Omental fat pad (tissue), 4 donors: ENCODE measurements around the gene GADD45B. TPM values are rescaled to one million over a fixed set of nuclear protein-coding genes. Genes with fewer than 3 reads are reported as not detected.

Experiments
- ATAC-seq: fragments of 150-250 bp; one replicate; pipeline ENCODE4 v1.9.1; 2016; ENCODE audit warnings: mild to moderate bottlenecking, moderate library complexity; ENCODE audit not compliant: low FRiP score
- DNase-seq: peaks from one replicate; pipeline ENCODE4 v3.0.0-alpha.2; 2019; ENCODE audit warnings: low spot score
- total RNA-seq, 4 donors: library from RNA; depleted of rRNA; stranded (reverse); fragments of >200 nt; gene quantifications; one replicate each; pipeline ENCODE4 v1.1.0, GENCODE V29; 2016
- TF ChIP-seq, protein P1 (sequence below), 3 donors: fragments of 450-650 bp; IDR thresholded peaks; one replicate each; pipeline ENCODE4 v1.5.1; 2016 to 2017; ENCODE audit warnings: antibody characterized with exemption in 3 of 3, mild to moderate bottlenecking in 3 of 3, moderate library complexity in 2 of 3

Gene GADD45B
- total RNA-seq, 4 donors from 2014 or later: 120 to 726 (median 425) TPM

DNA sequence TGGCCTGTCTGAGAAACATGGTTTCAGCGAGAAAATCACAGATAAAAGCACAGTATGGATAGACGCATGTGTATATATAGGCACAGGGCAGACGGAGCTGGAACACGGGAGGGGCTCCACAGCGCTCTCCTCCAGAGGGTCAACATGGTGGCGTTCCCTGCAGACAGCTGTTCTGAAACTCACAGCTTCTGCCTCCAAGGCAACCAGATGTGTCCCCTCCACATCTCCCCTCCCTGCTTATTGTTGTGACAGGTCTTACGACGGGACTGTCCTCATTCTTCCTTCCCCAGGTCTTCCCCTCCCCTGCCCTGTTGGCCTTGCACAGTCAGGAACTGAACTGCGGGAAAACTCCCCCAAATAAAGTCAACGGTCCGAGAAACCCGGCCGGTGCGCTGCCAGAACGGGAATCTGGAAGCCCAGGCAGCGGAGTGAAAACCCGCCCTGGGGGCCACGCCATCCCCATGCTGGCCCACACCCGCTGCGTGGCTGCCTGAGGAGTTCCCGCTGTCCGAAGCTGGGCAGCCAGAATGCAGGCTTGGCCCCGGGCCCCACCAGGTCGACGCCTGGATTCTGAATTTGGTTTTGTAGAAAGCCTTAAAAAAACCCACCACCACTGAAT, 45.9 kb upstream of the GADD45B start:
- TF ChIP-seq, protein P1, sequence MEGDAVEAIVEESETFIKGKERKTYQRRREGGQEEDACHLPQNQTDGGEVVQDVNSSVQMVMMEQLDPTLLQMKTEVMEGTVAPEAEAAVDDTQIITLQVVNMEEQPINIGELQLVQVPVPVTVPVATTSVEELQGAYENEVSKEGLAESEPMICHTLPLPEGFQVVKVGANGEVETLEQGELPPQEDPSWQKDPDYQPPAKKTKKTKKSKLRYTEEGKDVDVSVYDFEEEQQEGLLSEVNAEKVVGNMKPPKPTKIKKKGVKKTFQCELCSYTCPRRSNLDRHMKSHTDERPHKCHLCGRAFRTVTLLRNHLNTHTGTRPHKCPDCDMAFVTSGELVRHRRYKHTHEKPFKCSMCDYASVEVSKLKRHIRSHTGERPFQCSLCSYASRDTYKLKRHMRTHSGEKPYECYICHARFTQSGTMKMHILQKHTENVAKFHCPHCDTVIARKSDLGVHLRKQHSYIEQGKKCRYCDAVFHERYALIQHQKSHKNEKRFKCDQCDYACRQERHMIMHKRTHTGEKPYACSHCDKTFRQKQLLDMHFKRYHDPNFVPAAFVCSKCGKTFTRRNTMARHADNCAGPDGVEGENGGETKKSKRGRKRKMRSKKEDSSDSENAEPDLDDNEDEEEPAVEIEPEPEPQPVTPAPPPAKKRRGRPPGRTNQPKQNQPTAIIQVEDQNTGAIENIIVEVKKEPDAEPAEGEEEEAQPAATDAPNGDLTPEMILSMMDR (IDR thresholded peaks at IDR 0.05): no peak
- DNase-seq (no peak), ATAC-seq (no peak)

DNA sequence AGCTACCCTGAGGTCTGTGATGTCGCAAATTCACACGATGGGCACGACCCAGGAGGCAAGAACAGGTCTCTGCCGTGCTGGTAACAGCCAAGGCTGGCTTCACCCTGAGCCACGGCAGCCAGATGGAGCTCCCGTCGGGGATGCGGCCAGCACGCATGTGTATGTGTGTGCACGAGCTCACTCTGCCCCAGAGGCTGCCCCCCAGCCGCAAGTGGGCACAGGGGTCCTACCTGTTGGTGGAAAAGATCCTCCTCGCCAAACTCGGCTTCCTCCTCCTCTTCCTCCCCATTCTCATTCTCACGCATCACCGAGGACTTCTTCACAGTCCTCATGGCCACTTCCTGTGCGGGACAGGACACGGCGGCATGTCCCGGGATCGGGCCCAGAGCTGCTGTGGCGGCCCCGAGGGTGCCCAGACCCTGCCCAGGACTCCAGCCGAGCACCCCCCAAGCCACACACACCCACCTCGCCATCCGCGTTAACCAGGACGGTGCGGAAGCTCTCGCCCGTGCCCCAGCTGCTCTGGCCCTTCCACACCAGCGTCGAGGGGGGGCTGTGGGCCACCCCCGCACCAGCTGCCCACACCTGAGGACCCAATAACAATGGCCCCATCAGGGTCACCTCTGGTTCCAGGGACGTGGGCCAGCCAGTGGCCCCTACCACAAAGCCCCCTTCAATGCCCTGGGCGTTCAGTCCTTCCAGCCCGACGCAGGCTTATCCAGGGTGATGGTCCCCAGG, 44.4 kb upstream of the GADD45B start:
- TF ChIP-seq, protein P1 (IDR thresholded peaks at IDR 0.05): no peak
- ATAC-seq (no peak), DNase-seq (no peak)

DNA sequence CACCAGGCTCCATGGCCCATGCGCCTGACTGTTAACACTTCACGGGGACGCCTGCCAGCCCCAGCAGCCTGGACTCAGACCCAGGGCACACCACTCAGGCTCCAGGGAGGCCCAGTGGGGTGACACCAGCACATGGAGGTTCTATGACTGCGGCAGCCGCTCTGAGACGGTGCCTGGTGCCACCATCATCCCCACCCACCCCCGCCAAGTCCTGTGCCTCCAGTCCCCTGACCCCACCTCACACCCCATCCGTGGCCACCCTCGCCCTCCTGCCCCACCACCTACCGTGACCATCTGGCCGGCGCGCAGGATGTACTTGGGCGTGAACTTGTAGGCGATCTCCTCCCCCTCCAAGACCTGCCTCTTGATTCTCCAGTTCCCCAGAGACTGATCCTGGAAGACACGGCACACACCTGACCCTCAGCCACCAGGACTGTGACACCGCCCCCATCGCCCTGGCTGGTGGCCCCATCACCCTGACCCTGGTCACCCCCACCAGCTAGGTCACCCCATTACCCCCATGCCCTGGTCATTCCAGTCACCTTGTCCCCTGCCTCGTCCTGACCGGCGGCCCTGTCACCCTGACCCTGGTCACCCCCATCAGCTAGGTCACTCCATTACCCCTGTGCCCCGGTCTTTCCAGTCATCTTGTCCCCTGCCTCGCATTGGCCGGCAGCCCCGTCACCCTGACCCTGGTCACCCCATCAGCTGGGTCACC, 43.6 kb upstream of the GADD45B start:
- DNase-seq (no peak), ATAC-seq (no peak)
- TF ChIP-seq, protein P1 (IDR thresholded peaks at IDR 0.05): no peak

DNA sequence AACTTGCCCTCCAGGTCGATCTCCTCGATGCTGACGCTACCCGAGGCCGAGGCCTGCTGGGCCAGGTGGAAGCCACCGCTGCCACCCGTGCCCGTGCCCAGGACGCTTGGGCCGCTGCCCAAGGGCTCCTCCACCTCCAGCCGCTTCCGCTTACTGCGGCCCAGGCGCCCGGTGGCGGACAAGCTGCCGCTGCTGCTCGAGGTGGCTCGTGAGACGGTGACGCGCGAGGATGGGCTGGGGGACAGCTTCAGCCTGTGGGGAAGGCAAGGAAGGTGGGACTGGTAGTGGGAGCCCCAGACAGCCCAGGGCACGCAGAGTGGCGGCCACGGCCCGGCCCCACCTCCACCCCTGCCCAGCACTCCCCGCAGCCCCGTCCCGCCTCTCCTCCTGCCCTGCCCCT, 42.1 kb upstream of the GADD45B start:
- ATAC-seq (no peak), DNase-seq (no peak)
- TF ChIP-seq, protein P1 (IDR thresholded peaks at IDR 0.05): no peak

DNA sequence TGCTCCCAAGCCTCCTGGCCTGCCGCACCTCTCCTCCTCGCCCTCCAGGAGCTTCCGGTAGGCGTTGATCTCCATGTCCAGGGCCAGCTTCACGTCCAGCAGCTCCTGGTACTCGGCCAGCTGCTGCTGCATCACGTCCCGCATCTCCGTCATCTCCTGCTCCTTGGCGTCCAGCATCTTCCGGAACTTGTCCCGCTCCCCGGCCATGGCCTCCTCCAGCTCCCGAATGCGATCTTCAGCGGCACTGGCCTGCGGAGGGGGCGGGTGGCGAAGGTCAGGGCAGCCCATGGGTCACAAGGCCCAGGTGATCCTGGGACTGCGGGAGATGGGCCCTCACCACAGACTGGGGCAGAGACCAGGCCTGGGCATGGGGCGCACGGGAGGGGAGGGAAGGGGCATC, 41.7 kb upstream of the GADD45B start:
- ATAC-seq (no peak), DNase-seq (no peak)
- TF ChIP-seq, protein P1 (IDR thresholded peaks at IDR 0.05): no peak

DNA sequence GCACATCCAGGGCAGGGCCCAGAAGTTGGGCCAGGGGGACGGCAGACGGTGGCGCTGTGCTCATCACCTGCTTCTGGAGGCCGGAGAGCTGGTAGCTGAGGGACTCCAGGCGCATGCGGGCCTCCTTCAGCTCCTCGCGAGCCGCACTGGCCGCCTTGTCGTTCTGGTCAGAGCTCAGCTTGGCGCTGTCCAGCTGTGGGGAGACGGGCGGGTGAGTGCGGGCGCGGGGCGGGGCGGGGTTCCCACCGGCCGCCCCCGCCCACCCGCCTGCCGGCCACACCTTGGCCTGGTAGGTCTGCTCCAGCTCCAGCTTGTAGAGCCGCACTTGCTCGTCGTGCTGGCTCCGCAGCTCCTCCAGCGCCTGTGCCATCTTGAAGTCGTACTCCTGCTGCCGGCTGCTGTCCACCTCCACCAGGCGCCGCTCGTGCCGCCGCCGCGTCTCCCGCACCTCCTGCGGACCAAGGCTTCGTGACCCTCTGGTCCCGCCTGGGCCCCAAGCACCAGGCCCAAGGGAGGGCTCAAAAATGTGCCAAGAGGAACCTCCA, 41.1 kb upstream of the GADD45B start:
- ATAC-seq (no peak), DNase-seq (no peak)
- TF ChIP-seq, protein P1 (IDR thresholded peaks at IDR 0.05): no peak
